GM12801 (cell line): ENCODE measurements around the gene INPP5K.

Source experiments
- TF ChIP-seq, protein P1 (sequence below): IDR thresholded peaks from one replicate; pipeline ENCODE4 v1.5.1; 2011; ENCODE audit warnings: control low read depth; ENCODE audit not compliant: insufficient read length; ENCODE audit errors: extremely low read depth

INPP5K gene

DNA sequence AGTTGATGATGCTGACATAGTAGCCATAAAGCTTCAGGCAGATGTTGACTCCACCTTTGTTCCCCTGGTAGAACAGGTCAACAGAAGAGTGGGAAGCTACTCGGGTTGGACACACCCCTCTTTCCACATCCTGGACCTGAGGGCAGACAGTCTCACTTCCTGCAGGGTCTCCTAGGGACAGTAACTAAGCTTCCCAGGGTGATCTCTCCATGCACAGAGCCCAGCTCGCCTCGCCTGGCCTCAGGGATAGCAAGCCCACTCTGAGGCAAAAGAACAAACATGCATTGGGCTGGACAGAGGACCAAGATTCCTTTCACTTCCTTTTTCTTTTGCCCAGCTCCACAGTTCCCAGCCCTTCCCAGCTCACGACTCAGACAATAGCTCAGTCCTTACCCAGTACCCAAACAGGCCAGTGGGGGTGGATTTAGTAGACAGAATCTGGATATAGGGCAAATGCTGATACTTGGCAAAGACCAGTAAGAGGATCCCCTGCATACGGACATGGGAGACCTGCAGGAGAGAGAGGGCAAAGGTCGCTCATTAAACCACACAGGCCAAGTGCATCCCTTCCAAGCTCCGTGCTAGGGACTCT is 7.0 kb downstream of the INPP5K start:
- TF ChIP-seq, protein P1, sequence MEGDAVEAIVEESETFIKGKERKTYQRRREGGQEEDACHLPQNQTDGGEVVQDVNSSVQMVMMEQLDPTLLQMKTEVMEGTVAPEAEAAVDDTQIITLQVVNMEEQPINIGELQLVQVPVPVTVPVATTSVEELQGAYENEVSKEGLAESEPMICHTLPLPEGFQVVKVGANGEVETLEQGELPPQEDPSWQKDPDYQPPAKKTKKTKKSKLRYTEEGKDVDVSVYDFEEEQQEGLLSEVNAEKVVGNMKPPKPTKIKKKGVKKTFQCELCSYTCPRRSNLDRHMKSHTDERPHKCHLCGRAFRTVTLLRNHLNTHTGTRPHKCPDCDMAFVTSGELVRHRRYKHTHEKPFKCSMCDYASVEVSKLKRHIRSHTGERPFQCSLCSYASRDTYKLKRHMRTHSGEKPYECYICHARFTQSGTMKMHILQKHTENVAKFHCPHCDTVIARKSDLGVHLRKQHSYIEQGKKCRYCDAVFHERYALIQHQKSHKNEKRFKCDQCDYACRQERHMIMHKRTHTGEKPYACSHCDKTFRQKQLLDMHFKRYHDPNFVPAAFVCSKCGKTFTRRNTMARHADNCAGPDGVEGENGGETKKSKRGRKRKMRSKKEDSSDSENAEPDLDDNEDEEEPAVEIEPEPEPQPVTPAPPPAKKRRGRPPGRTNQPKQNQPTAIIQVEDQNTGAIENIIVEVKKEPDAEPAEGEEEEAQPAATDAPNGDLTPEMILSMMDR, result no peak

DNA sequence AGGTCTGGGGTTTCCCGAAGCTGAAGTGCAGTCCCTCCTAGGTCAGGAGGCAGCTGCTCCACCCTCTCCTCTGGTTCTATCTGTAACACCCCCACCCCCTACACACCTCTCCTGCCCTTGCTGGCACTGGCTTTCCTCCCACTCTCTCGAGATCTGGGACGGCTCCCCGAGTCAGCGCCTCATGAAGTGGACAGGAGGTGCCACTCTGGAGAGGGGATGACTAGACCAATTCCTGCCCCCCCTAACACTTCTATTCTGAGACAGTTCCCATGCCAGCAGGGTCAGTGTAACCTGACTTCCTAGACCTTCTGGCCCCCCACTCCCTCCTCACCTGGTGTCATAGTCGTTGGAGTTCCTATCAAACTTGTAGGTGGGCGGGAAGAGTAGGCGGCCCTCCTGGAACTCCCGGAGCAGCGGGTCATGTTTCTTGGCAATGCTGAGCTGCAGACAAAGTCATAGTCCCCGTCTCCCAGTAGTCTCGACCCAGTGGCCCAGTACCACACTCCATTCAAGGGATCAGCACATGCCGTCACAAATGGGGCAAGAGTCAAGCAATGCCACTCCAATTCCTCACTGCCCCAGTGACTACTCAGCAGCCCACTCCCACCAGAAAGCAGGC is 9.7 kb downstream of the INPP5K start:
- TF ChIP-seq, protein P1, result no peak

DNA sequence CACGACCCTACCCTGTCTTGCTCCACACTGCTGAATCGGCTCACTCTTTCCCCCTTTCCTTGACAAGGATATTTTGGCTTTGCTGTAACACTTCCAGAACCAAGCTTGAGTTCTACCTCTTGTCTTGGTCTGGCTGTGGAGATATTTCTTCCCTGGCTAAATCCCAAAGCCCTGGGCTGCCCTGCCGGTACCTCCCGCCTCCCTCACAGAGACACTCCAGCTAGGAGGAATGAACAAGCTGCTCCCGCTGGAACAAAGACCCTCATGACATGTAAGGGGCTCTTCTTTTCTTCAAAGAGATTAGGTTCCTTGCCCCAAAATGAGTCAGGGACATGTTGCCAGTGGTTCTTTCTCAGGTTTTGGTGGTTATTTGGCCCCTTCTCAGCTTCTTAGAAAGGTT is 10.8 kb downstream of the INPP5K start:
- TF ChIP-seq, protein P1, result no peak

DNA sequence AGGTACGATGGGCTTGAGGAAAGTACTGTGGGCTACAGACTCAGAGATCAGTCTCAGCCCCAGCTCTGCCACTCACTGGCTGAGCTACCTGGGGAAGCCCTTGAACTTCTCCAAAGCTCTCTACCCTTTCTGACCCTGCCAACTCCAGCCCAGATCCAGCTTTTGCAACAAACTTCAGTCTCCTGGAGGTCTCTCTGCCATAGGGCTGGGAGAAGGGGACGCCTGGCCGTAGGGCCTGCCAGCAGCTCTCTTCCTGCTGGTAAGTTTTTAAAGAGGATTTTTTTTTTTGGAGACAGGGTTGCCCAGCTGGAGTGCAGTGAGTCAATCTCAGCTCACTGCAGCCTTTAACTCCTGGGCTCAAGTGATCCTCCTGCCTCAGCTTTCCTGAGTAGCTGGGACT is 11.5 kb downstream of the INPP5K start:
- TF ChIP-seq, protein P1, result no peak

DNA sequence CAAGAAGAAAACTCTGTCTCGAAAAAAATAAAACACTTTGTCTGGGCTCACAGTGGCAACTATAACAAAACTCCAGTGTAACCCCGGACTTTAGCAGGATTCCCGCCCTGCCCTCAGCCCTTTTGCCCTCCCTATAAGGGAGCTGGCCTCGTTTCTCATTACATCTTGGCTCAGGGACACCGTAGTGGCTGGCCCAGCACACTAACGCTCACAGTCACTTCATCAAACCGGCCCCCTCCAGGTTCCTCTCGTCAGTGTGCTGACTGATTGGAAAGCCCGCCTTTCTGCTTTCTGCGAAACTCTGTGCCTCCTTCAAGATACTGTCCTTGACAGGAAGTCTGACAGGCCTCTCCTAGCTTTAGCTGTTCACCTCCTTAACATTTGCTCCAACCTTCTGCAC is 12.7 kb downstream of the INPP5K start:
- TF ChIP-seq, protein P1, result no peak

DNA sequence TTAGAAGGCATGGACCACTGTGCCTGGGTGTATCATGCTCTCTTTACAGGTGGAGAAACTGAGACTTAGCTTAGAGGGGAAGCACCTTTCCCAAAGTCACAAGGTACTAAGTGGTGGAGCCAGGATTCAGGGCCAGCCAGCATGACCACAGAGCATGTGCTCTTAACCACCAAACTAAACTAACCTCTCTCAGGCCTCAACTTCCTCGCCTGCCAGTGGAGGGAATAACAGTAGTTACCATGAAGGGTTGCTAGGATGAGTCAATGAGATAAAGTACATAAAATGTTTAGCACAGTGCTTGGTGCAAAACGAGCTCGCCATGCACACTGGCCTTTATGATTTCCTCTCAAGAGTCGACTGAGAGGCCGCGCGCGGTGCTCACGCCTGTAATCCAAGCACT is 17.5 kb downstream of the INPP5K start:
- TF ChIP-seq, protein P1, result no peak

DNA sequence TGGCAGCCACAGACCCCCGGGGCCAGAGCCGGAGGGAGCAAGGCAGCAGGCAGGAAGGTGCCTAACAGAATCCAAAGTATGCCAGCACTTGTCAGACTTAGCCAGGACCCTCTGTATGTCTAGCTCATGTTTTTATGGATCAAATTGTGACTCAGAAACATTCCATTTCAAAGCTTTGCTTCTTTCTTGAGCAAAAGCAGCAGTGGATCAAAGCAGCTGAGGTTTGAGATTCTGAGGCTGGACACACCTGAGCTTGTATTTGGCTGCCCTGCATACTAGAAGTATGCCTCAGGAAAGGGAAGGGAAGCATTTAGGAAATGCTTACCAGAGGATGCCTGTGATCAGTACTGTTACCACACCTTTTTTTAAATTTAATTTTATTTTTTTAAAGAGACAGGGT is 18.2 kb downstream of the INPP5K start:
- TF ChIP-seq, protein P1, result no peak

DNA sequence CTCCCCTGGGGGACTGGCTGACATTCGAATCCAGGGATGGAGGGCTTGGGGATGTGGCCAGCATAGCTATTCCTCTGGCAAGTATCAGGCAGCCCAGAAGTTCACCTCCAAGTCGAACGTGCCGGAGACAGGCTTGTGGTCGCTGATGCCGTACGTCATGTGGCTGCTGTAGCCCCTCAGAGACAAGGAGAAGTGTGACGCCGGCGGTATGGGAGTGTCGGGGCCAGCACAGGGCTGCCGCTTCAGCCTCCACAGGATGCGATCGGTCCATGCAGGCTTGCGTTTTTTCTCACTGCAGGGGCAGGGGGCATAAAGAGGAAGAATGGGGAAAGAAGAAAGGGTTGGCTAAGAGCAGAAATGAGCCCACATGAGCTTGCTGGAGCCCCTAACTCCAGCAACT is 18.6 kb downstream of the INPP5K start:
- TF ChIP-seq, protein P1, result no peak
